Stimulated activated CD8-positive, alpha-beta memory T cell treated with anti-CD3 and anti-CD28 coated beads, Interleukin-7, amount 100 ng/mL, for 1 hour (primary cell): ENCODE measurements around the gene XRCC4.

Experiments
- DNase-seq, 2 donors: peaks; one replicate each; pipeline ENCODE4 v3.0.0-alpha.2; 2020; ENCODE audit warnings: low read depth in 2 of 2

Gene XRCC4

GRCh38 chr5:83071286-83072051 lies 5.9 kb upstream of the XRCC4 start:
- no peak for DNase-seq

GRCh38 chr5:83072966-83073365 lies 4.4 kb upstream of the XRCC4 start:
- DNase-seq = no peak

GRCh38 chr5:83077662-83078261 lies 415 bp downstream of the XRCC4 start:
- no peak for DNase-seq

GRCh38 chr5:83082750-83083149 lies 5.4 kb downstream of the XRCC4 start:
- DNase-seq = no peak

- DNase-seq = no peak
Observed at GRCh38 chr5:83084336-83084735, 7.0 kb downstream of the XRCC4 start.

GRCh38 chr5:83085106-83085505 lies 7.8 kb downstream of the XRCC4 start:
- DNase-seq = no peak

GRCh38 chr5:83090169-83090568 lies 12.8 kb downstream of the XRCC4 start:
- no peak for DNase-seq

GRCh38 chr5:83092619-83093018 lies 15.3 kb downstream of the XRCC4 start:
- DNase-seq = no peak

- DNase-seq = no peak
Observed at GRCh38 chr5:83093692-83094091, 16.3 kb downstream of the XRCC4 start.

- DNase-seq = no peak
Observed at GRCh38 chr5:83095163-83095956, 18.0 kb downstream of the XRCC4 start.

- DNase-seq = no peak
Observed at GRCh38 chr5:83095957-83096539, 18.7 kb downstream of the XRCC4 start.

- no peak for DNase-seq
Observed at GRCh38 chr5:83096660-83097339, 19.5 kb downstream of the XRCC4 start.

- no peak for DNase-seq
Observed at GRCh38 chr5:83097689-83098231, 20.4 kb downstream of the XRCC4 start.

- DNase-seq = no peak
Observed at GRCh38 chr5:83099001-83099400, 21.7 kb downstream of the XRCC4 start.

- no peak for DNase-seq
Observed at GRCh38 chr5:83099445-83099844, 22.1 kb downstream of the XRCC4 start.

GRCh38 chr5:83101514-83101913 lies 24.2 kb downstream of the XRCC4 start:
- no peak for DNase-seq

GRCh38 chr5:83102364-83102980 lies 25.1 kb downstream of the XRCC4 start:
- DNase-seq = no peak

GRCh38 chr5:83104021-83104420 lies 26.7 kb downstream of the XRCC4 start:
- DNase-seq = no peak

- DNase-seq = no peak
Observed at GRCh38 chr5:83107692-83108420, 30.5 kb downstream of the XRCC4 start.

GRCh38 chr5:83109380-83109779 lies 32.0 kb downstream of the XRCC4 start:
- no peak for DNase-seq
